ENCODE data around the gene STARD3NL. TPM values are rescaled to one million over a fixed set of nuclear protein-coding genes. Genes with fewer than 3 reads are reported as not detected.

Gene STARD3NL
- total RNA-seq, 4 donors from 2014 or later, result 2.6 to 41.4 (median 28.6) TPM

DNA sequence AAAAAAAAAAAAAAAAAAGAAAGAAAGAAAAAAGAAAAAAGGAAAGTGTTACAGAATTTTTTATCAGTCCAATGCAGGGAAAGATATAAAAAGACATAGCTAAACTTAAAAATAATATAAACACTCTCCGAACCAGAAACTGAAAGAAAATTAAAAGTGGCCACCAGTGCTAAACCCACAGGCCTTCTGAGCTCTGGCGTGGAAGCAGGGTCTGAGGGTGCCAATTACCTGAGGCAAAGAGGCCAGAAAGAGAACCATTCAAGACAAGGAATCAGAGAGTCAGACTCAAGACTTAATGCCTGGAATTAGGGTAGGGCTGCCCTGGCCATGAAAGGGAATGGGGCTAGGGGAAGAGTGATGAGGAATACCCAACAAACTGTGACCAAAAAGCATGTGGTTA is 36.9 kb upstream of the STARD3NL start:
- 81 to 92% methylated on average over 2 of the region's 2 CpGs for WGBS, 2 donors (ENCODE audit: low coverage in 1 of 2)
- Histone ChIP-seq H3K9me3 (no peaks in the 10 kb centered on the region), H3K27ac (no peak overlapping the region), H3K4me3 (no peak overlapping the region), H3K36me3 (no peaks in the 10 kb centered on the region), H3K27me3 (no peaks in the 10 kb centered on the region), H3K4me1 (no peaks in the 10 kb centered on the region)
- in situ Hi-C loops (cut with MboI; ENCODE audit: low pct_ligation_motif_present in 1 of 4, low pct_unique_long_range_greater_than_20kb in 1 of 4, low sequenced_read_pairs in 3 of 4) (no loop called here), intact Hi-C loops (cut with DNase I; ENCODE audit: low total_unique reads) (no loop called here)
- TF ChIP-seq EP300 (IDR thresholded peaks at IDR 0.05; ENCODE audit: low read depth), result no peak
- no peak for TF ChIP-seq POLR2AphosphoS5 (IDR thresholded peaks at IDR 0.05)
- TF ChIP-seq POLR2A (IDR thresholded peaks at IDR 0.05), result no peak
- TF ChIP-seq, protein P1, sequence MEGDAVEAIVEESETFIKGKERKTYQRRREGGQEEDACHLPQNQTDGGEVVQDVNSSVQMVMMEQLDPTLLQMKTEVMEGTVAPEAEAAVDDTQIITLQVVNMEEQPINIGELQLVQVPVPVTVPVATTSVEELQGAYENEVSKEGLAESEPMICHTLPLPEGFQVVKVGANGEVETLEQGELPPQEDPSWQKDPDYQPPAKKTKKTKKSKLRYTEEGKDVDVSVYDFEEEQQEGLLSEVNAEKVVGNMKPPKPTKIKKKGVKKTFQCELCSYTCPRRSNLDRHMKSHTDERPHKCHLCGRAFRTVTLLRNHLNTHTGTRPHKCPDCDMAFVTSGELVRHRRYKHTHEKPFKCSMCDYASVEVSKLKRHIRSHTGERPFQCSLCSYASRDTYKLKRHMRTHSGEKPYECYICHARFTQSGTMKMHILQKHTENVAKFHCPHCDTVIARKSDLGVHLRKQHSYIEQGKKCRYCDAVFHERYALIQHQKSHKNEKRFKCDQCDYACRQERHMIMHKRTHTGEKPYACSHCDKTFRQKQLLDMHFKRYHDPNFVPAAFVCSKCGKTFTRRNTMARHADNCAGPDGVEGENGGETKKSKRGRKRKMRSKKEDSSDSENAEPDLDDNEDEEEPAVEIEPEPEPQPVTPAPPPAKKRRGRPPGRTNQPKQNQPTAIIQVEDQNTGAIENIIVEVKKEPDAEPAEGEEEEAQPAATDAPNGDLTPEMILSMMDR (IDR thresholded peaks at IDR 0.05), result no peak
- DNase-seq, result no peak

DNA sequence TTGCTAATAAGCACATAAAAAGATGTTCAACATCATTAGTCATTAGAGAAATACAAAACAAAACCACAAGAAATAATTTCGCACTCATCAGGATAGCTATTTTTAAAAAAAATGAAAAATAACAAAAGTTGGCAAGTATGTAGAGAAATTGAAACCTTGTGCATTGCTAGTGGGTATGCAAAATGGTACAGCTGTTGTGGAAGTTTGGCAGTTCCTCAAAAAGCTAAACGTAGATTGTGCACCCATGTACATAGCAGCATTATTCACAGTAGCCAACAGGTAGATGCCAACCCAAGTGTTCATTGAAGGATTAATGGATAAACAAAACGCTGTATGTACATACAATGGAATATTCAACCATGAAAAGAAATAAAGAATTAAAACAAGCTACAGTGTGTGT is 35.3 kb upstream of the STARD3NL start:
- H3K27ac ChIP-seq, result no peak overlapping the region
- TF ChIP-seq EP300 (IDR thresholded peaks at IDR 0.05; ENCODE audit: low read depth), result no peak
- no peak for TF ChIP-seq POLR2AphosphoS5 (IDR thresholded peaks at IDR 0.05)
- no peak for TF ChIP-seq POLR2A (IDR thresholded peaks at IDR 0.05)
- TF ChIP-seq, protein P1 (IDR thresholded peaks at IDR 0.05), result no peak
- in situ Hi-C loops (cut with MboI; ENCODE audit: low pct_ligation_motif_present in 1 of 4, low pct_unique_long_range_greater_than_20kb in 1 of 4, low sequenced_read_pairs in 3 of 4) (no loop called here), intact Hi-C loops (cut with DNase I; ENCODE audit: low total_unique reads) (no loop called here)
- DNase-seq, result no peak
- H3K4me1 ChIP-seq, result no peaks in the 10 kb centered on the region
- 66 to 70% methylated on average over 3 of the region's 3 CpGs for WGBS, 2 donors (ENCODE audit: low coverage in 1 of 2)
- no peaks in the 10 kb centered on the region for H3K36me3 ChIP-seq
- H3K9me3 ChIP-seq, result no peaks in the 10 kb centered on the region
- H3K4me3 ChIP-seq, result no peak overlapping the region
- H3K27me3 ChIP-seq, result no peaks in the 10 kb centered on the region

DNA sequence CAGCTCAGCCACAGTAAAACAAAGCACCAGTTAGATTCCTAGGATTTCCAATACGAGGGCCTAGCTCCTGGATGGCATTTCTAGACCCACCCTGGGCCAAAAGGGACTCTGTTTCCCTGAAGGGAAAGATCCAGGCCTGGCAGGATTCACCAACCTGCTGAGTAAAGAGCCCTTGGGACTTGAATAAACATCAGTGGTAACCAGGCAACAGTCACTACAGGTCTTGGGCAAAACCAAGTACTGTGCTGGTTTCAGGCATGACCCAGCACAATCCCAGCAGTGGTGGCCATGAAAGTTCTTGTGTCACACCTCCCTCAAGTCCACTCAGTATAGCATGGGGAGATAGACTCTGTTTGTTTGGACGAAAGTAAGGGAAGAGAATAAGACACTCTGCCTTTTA is 31.0 kb upstream of the STARD3NL start:
- TF ChIP-seq POLR2A (IDR thresholded peaks at IDR 0.05), result no peak
- TF ChIP-seq POLR2AphosphoS5 (IDR thresholded peaks at IDR 0.05), result no peak
- TF ChIP-seq EP300 (IDR thresholded peaks at IDR 0.05; ENCODE audit: low read depth), result no peak

DNA sequence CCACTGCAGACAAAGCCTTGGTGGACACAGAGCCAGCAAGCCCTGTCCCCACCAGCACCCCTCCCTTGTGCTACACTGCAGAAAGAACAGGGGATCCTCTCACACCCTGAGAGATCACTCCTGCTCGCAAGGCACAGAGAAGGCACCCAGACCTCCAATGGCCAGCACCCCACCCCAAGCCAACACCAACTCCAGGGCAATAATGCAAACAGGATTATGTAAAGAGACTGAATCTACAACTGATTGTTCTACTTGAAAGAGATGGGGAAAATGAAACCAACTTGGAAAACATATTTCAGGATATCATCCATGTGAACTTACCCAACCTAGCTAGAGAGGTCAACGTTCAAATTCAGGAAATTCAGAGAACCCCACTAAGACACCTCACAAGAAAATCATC is 26.5 kb upstream of the STARD3NL start:
- TF ChIP-seq, protein P1 (IDR thresholded peaks at IDR 0.05), result no peak
- no peak for TF ChIP-seq POLR2A (IDR thresholded peaks at IDR 0.05)
- no peak for TF ChIP-seq POLR2AphosphoS5 (IDR thresholded peaks at IDR 0.05)
- TF ChIP-seq EP300 (IDR thresholded peaks at IDR 0.05; ENCODE audit: low read depth), result no peak
- Histone ChIP-seq H3K9me3 (peaks cover 5% of the 10 kb centered on the region in 2 donors), H3K27me3 (no peaks in the 10 kb centered on the region), H3K27ac (no peak overlapping the region), H3K4me3 (no peak overlapping the region), H3K4me1 (no peaks in the 10 kb centered on the region), H3K36me3 (no peaks in the 10 kb centered on the region)
- intact Hi-C loops (cut with DNase I; ENCODE audit: low total_unique reads) (no loop called here), in situ Hi-C loops (cut with MboI; ENCODE audit: low pct_ligation_motif_present in 1 of 4, low pct_unique_long_range_greater_than_20kb in 1 of 4, low sequenced_read_pairs in 3 of 4) (no loop called here)
- DNase-seq, result no peak
- WGBS, 2 donors (ENCODE audit: low coverage in 1 of 2), result 61% methylated on average over 2 of the region's 2 CpGs; no CpG with 5 or more reads in 1 of the 2 donors

More for the DNA sequence above, 31.0 kb upstream of the STARD3NL start:
- 56% methylated on average over 2 of the region's 2 CpGs; no CpG with 5 or more reads in 1 of the 2 donors for WGBS, 2 donors (ENCODE audit: low coverage in 1 of 2)
- no peak for DNase-seq
- no peaks in the 10 kb centered on the region for H3K4me1 ChIP-seq
- intact Hi-C loops (cut with DNase I; ENCODE audit: low total_unique reads), result no loop called here
- no peak overlapping the region for H3K27ac ChIP-seq
- no peaks in the 10 kb centered on the region for H3K36me3 ChIP-seq
- no peaks in the 10 kb centered on the region for H3K27me3 ChIP-seq
- in situ Hi-C loops (cut with MboI; ENCODE audit: low pct_ligation_motif_present in 1 of 4, low pct_unique_long_range_greater_than_20kb in 1 of 4, low sequenced_read_pairs in 3 of 4), result no loop called here
- no peak overlapping the region for H3K4me3 ChIP-seq
- no peaks in the 10 kb centered on the region for H3K9me3 ChIP-seq

DNA sequence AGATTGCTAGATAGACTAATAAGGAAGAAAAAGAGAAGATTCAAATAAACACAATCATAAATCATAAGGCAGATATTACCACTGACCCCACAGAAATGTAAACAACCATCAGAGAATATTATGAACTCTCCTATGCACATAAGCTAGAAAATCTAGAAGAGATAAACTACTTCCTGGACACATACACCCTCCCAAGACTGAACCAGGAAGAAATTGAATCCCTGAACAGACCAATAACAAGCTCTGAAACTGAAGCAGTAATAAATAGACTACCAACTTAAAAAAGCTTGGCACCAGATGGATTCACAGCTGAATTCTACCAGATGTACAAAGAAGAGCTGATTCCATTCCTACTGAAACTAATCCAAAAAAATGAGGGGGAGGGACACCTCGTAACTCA is 24.5 kb upstream of the STARD3NL start:
- in situ Hi-C loops (cut with MboI; ENCODE audit: low pct_ligation_motif_present in 1 of 4, low pct_unique_long_range_greater_than_20kb in 1 of 4, low sequenced_read_pairs in 3 of 4), result no loop called here
- H3K27me3 ChIP-seq, result no peaks in the 10 kb centered on the region
- TF ChIP-seq POLR2AphosphoS5 (IDR thresholded peaks at IDR 0.05) (no peak), EP300 (IDR thresholded peaks at IDR 0.05; ENCODE audit: low read depth) (no peak), POLR2A (IDR thresholded peaks at IDR 0.05) (no peak)
- TF ChIP-seq, protein P1 (IDR thresholded peaks at IDR 0.05), result no peak
- no peak for DNase-seq
- no peak overlapping the region for H3K4me3 ChIP-seq
- intact Hi-C loops (cut with DNase I; ENCODE audit: low total_unique reads), result no loop called here
- 54 to 69% methylated on average over 1 of the region's 1 CpG for WGBS, 2 donors (ENCODE audit: low coverage in 1 of 2)
- no peak overlapping the region for H3K27ac ChIP-seq
- peaks cover 5% of the 10 kb centered on the region in 2 donors for H3K9me3 ChIP-seq
- H3K36me3 ChIP-seq, result no peaks in the 10 kb centered on the region
- no peaks in the 10 kb centered on the region for H3K4me1 ChIP-seq

Data from transverse colon (tissue), 4 donors.